GM18499 (cell line): Measurements from ENCODE around the gene ABO.
"Not testable (repeated sequence)": the region's sequence is repeated elsewhere in the genome, so short reads cannot be mapped to it uniquely, and the experiment has no call there.

Source experiments
- ATAC-seq: cut with Tn5 transposase; IDR thresholded peaks from one replicate; pipeline ENCODE4 v1.9.1; 2021; ENCODE audit warnings: moderate number of reproducible peaks; ENCODE audit not compliant: insufficient read depth, unreplicated experiment

The ABO gene

DNA sequence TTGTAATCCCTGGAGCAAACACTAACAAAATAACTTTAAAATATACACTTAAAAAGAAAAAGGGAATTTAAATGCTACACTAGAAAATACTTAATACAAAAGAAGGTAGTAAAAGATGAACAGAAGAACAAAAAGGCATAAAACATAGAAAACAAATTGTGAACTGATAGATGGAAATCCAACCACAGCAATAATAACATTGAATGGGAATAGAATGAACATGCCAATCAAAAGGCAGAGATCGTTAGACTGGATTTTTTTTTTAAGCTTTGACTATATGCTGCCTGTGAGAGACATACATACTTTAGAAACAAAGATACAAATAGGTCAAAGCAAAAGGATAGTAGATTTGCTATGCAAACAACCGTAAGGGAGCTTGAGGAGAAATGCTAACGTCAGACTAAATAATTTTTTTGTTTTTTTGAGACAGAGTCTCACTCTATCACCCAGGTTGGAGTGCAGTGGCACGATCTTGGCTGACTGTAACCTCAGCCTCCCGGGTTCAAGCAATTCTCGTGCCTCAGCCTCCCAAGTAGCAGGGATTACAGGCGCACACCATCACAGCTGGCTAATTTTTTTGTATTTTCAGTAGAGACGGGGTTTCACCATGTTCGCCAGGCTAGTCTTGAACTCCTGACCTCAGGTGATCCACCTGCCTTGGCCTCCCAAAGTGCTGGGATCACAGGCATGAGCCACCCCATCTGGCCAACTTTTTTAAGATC is 6.5 kb downstream of the ABO start:
- no peak for ATAC-seq

GRCh38 chr9:133264235-133264764 is 10.7 kb downstream of the ABO start:
- no peak for ATAC-seq

- ATAC-seq, result no peak
Measured at GRCh38 chr9:133263557-133263956, 11.4 kb downstream of the ABO start.

DNA sequence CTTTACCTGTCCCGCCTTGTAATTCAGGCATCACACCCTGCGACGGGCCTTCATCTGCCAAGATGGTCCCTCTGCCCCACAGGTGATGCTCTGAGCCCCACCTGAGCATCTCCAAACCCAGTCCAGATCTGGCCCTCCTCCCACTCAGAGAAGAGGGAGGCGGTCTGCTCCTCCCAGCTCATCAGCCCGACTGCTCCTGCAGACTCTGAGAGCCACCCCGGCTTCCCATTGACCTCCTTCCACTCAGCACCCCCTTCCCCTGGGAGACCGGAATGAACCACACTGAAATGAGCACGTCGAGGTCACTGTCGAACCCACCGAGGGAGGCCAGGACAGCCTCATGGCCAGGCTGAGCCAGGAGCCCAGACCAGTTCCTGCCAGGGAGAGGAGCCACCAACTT is 12.8 kb downstream of the ABO start:
- no peak for ATAC-seq

GRCh38 chr9:133261753-133262120 is 13.3 kb downstream of the ABO start:
- ATAC-seq, result no peak

DNA sequence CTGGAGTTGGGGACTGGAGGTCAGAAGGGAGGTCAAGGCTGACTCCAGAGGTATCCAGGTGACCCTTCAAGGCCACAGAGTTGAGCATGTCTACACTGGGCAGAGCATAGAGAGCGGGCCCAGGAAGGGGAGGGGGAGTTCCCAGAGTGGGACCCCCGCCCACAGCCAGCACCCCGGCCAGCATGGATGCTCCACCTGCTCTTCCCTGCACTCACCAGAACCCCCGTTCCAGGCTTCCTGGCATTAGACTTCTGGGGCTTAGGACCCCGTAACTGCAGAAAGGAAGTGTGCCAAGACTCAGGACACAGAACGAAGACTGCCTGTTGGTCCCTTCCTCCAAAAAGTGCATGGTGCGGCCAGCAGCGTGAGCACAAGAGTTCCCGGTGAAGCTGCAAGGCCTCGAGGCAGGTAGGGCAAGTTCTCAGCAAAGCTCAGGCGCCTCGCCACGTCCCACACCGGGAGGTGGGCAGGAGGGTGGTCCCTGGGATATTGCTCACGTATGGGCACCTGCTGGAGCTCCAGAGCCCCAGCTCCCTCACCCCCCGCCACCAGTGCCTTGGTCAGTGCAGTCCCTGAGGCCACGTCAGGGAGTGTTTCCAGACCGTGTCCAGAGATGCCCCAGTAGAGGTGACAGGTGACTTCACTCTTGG is 13.8 kb downstream of the ABO start:
- ATAC-seq, result no peak

DNA sequence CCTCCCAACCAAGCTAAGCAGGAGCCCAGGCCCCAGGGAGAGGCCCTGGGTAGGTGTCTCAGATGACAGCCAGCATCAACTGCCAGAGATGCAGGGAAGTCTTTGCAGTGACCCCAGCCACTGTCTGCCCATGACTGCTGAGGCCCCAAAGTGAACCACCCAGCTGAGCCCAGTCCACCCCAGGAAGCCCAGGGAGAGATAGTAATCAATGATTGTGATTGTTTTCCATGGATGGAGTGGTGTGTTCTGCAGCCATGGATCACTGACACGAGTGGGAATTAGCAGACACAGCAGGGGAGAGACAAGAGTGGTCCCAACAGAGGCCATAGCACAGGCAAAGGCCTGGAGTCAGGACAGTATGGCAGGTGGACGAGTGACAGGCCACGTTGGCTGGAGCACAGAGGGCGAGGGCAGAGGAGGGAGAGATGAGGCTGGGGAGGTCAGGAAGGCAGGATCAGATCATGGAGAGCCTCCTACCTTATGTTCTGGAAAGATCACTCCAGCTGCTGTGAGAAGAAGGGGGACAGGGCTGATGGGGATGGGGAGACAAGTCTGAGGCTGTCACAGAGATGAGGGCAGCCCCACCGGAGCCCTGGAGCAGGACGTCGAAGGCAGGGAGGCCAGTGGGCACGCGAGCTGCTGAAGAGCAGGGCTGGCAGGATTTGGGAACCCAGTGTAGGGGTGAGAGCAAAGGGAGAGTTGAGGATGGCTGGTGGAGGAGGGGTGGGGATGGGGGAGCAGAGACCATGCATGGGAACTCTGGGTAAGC is 14.5 kb downstream of the ABO start:
- ATAC-seq, result no peak

DNA sequence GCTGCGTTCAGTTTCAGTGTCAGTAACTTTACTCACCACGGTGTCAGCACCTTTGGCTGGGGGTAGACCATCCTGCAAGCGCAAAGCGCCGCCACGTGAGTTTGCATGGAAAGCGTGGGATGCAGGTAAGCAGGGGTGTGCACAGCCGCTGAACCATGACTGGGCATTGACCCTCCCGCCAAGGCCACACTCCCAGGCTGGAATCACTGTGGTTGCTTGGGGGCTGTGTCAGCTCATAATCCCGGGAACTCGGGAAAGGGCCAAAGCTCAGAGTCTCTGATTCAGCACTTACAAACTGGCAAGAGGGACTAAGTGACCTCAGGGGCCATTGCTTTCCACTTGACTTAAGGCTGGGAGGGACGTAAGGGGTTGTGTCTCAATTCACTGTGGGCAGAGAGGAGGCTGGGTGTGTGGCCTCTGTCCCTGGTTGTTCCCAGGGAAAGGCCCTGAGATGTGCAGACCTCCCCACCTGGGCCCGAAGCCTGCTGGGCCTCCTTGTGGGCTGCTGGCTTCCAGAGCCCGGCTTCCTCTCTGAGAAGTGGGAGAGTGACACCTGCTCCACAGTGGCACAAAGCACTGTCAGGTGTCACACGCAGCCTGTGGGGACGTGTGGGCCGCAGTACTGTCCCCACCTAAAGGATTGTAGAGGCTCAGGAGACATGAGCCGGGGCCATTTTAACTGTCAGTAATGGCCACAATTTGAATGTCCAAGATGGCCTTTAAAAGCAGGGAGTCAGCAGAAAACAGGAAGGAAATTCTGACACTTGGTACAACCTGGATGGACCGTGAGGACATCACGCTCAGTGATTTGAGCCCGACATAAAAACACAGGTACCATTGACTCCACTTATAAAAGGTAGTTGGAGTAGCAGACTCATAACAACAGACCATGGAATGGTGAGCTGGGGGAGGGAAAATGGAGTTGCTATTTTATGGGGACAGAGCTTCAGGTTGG is 16.7 kb downstream of the ABO start:
- no peak for ATAC-seq

DNA sequence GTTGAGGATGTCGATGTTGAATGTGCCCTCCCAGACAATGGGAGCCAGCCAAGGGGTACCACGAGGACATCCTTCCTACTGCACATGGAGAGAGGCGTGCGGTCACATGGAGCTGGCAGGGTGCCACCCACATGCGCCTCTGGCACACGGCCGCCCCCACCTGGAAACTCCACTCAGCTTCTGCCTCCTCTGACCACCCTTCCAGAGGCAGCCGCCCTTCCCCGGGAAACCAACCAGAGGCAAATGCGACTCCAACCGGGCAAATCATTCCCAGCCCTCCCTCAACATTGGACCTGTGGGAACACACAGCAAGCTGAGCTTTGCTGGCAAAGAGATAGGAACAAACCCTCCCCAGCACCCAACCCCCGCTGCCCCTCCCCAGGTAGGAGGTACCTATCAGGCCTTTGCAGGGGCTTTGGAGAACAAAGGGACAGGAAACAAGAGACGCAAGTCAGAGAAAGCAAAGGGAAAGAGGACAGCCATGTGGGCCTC is 17.5 kb downstream of the ABO start:
- ATAC-seq, result no peak

DNA sequence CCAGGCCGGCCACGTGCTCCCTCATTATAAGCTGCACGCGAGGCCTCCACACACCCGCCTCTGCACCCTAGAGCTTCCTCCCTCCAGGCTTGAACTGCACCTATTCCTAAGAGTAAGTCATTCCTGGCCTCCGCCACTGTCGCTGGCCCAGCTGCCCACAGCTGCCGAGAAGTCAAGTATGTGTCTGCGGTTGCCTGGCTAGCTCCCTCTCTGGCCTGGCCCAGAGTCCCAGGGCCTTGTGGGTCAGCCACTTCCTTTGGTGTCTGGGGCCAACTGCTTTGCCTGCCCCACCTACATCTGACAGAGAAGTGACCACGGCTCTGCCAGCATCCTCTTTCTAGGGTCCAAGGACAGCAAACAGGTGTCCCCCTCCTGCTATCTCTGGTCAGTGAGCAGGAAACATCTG is 18.3 kb downstream of the ABO start:
- ATAC-seq, result no peak

DNA sequence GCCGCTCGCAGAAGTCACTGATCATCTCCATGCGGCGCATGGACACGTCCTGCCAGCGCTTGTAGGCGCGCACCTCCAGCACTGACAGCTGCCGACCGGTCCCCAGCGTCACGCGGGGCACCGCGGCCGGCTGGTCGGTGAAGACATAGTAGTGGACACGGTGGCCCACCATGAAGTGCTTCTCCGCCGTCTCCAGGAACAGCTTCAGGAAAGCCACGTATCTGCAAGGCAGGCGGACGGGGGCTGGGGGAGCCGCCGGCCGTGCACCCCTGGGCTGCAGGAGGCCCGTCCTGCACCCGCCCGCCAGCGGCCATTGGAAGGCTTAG is 18.9 kb downstream of the ABO start:
- no peak for ATAC-seq

DNA sequence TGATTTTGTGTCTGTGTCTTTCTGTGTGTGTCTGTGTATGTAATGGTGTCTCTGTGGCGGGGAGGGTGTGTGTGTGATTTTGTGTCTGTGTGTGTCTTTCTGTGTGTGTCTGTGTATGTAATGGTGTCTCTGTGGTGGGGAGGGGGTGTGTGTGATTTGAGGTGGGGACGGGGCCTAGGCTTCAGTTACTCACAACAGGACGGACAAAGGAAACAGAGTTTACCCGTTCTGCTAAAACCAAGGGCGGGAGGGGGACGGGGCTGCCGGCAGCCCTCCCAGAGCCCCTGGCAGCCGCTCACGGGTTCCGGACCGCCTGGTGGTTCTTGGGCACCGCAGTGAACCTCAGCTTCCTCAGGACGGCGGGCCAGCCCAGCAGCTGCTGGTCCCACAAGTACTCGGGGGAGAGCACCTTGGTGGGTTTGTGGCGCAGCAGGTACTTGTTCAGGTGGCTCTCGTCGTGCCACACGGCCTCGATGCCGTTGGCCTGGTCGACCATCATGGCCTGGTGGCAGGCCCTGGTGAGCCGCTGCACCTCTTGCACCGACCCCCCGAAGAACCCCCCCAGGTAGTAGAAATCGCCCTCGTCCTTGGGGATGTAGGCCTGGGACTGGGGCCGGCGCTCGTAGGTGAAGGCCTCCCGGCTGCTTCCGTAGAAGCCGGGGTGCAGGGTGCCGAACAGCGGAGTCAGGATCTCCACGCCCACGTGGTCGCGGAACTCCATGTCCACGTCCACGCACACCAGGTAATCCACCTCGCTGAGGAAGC is 19.4 kb downstream of the ABO start:
- no peak for ATAC-seq

DNA sequence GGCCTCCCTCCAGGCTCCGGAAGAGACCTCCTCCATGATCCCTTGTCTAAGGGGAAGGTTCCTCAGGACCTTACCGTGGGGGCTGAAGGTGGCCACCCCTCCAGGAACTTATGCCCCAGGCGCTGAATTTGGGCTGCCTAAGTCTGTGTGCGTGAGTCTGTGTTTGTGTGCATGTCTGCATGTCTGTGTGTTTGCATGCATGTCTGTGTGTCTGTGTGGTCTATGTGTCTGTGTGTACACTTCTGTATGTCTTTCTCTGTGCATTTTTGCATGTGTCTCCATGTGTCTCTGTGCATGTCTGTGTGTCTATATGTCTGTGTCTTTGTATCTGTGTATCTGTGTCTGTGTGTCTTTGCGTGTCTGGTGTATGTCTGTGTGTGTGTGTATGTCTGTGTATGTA is 20.5 kb downstream of the ABO start:
- no peak for ATAC-seq

GRCh38 chr9:133253268-133253667 is 21.7 kb downstream of the ABO start:
- no peak for ATAC-seq

DNA sequence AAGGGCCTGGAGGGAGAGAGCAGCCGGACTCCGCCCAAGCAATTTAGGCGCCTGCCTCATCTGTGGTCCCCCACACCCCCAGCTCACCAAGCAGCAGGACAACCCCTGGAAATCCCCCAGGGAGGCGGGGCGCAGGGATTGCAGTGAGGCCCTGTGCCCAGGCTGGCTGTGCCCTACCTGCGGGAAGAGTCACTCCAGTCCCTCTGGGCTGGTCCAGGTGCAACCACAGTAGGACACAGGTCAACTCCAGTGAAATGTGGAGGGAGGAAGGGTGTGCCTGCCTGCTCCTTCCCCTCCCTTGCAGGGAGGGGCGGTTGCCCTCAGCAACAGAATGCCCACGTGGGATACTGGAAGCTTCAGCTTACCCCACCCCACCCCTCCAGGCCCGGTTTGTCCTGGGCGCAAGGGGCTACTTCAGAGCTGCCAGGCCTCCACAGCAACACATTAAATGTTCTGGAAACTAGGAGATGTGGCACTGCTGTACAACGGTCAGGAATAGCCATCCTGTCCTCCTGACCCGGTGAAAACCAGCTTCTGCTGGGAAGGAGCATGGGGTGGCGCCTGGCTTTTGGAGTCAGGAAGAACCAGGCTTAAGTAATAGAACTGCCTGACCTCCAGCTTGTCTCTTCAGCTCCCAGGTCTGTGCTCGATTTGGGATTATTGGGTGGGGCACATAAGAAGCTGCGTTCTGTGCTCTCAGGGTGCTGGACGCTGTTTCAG is 22.5 kb downstream of the ABO start:
- no peak for ATAC-seq

GRCh38 chr9:133251773-133252172 is 23.2 kb downstream of the ABO start:
- ATAC-seq, result no peak

DNA sequence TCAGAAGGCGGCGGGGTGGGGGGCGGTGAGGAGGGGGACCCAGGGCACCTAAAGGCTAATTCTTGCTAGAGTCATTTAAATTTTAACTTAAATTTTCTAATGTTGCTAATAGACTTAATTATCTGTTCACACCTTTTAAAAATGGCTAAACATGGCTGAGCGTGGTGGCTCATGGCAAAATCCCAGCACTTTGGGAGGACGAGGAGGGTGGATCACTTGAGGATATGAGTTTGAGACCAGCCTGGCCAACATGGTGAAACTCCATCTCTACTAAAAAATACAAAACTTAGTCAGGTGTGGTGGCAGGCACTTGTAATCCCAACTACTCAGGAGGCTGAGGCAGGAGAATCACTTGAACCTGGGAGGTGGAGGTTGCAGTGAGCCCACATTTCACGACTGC is 23.8 kb downstream of the ABO start:
- ATAC-seq, result not testable (repeated sequence)

DNA sequence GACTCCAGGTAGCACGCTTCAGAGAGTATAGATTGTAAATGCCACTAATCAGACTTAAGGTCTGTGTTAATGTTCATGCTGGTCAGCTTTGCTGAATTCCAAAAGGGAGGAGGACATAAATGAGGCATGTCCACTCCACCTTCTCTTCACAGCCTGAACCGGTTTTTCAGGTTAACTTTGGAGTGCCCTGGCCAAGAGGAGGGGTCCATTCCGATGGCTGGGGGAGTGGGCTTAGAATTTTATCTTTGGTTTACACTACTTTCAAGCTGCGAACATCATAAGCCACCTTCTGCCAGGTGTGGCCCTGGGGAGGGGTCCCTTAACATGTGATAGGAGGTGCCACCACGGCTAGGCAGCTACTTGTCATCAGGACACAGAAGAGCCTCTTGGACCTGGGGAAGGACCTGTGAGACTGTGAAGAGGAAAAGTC is 24.2 kb downstream of the ABO start:
- no peak for ATAC-seq

DNA sequence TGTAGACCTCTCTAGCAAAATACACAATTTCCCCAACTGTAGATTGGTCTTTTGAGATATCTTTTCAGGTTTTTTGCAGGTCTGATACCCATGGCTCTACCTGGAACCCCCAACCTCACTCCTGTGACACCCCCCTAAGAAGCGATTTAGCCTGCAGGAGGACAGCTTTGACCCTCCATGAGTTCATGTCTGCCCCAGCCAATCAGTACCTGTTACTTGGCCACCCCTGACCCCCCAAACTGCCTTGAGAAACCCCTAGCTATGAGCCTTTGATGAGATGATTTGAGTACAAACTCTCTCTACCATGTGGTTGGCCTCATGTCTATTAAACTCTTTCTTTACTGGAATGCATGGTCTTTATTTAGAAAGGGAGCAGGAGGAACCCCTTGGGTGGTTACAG is 25.7 kb downstream of the ABO start:
- ATAC-seq, result no peak
